Upper lobe of left lung (tissue), 6 donors: ENCODE results near the gene RIMBP3C. TPM values are rescaled to one million over a fixed set of nuclear protein-coding genes. Genes with fewer than 3 reads are reported as not detected.
A peak's percentile ranks its signal among the peaks of the same experiment; 100 is the strongest.
"Not testable (repeated sequence)": the region's sequence is repeated elsewhere in the genome, so short reads cannot be mapped to it uniquely, and the experiment has no call there.

Source experiments
- ATAC-seq, 2 donors: fragments of 200-7000 bp; cut with Tn5 transposase; one replicate each; pipeline ENCODE4 v1.9.1; 2022; ENCODE audit warnings: mild to moderate bottlenecking in 2 of 2, moderate library complexity in 2 of 2; ENCODE audit not compliant: low FRiP score in 2 of 2
- DNase-seq, 2 donors: peaks; one replicate each; pipeline ENCODE4 v3.0.0-alpha.2; 2019 to 2020
- H3K27ac ChIP-seq, 4 donors: fragments of 200-600 bp; sonication (generic); one replicate each; pipeline ENCODE4 v1.5.1; 2016 to 2019
- H3K27me3 ChIP-seq, 4 donors: fragments of 200-600 bp; sonication (generic); one replicate each; pipeline ENCODE4 v1.5.1; 2017 to 2019
- H3K36me3 ChIP-seq, 4 donors: fragments of 200-600 bp; sonication (generic); one replicate each; pipeline ENCODE4 v1.5.1; 2016 to 2019
- H3K4me1 ChIP-seq, 4 donors: fragments of 200-600 bp; sonication (generic); one replicate each; pipeline ENCODE4 v1.5.1; 2018 to 2019
- H3K4me3 ChIP-seq, 4 donors: fragments of 200-600 bp; sonication (generic); one replicate each; pipeline ENCODE4 v1.5.1; 2017 to 2019; ENCODE audit warnings: mild to moderate bottlenecking in 2 of 4, moderate library complexity in 1 of 4
- H3K9me3 ChIP-seq, 4 donors: fragments of 200-600 bp; sonication (generic); one replicate each; pipeline ENCODE4 v1.5.1; 2018 to 2019
- WGBS, 2 donors: methylation state at CpG; one replicate each; pipeline ENCODE4 v1.1.5; 2017 to 2018; 5-methylcytosine and 5-hydroxymethylcytosine counted together
- small RNA-seq, 4 donors: library from RNA; depleted of rRNA; stranded (forward); fragments of <200 nt; gene quantifications; one replicate each; pipeline ENCODE3, GENCODE V24; 2016
- total RNA-seq, 6 donors: library from RNA; depleted of rRNA in 4 of 6; stranded (reverse); fragments of >200 nt in 4 of 6; gene quantifications; one replicate each; pipeline versions ENCODE4 v1.1.0 to v1.2.1, GENCODE V29; 2016 to 2021
- donor health status: DM: no; HTN: no; CAD: no; lungs with moderate emphysema.
- donor health status: DM: no; HTN: yes; CAD: no; lungs with severe emphysema.

Gene RIMBP3C
- total RNA-seq, 6 donors from 2014 or later, result 0.10 to 1.0 (median 0.57) TPM; not detected in 1

DNA sequence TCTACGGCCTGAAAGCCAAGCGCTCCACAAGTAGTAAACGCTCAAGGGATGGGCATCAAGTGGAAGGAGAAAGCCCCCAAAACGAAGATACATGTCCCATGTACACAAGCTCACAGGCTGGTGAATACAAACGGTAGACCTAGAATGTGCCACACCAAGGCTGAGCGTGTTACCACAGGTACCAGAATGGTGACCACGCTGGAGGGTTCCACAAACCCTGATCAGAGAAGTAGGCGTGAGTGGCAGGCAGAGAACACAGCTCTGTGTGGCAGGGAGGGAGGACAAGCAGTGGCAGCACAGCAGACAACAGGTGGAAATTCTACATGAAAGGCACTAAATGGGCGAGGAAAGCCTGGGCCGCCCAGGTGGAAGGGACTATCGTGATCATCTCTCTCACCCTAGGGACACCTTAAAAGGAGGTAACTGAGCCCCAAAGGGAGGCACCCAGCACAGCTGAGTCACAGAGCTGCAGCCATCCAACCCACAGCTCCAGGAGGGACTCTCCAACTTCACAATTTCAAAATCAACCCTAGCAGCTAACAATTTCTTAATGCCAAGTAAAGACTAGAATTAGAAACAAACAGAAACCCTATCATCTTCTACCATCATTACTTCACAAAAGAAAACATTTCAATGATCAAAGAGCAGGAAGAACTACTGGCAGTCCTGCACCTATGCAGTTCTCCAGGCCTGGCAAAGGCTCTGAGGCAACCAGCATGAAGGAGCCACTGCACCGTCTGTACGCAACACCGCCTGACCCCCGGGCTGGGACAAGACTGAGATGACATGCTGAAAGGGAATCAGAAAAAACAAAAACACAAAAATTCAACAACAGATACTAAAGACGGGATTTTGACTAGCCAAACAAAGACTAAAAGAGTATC lies 51.4 kb downstream of the RIMBP3C start:
- H3K27me3 ChIP-seq, H3K36me3 ChIP-seq, H3K27ac ChIP-seq, H3K4me1 ChIP-seq, H3K4me3 ChIP-seq, DNase-seq, H3K9me3 ChIP-seq, ATAC-seq: not testable (repeated sequence)
- no CpG with 5 or more reads among the region's 16 CpGs for WGBS, 2 donors

DNA sequence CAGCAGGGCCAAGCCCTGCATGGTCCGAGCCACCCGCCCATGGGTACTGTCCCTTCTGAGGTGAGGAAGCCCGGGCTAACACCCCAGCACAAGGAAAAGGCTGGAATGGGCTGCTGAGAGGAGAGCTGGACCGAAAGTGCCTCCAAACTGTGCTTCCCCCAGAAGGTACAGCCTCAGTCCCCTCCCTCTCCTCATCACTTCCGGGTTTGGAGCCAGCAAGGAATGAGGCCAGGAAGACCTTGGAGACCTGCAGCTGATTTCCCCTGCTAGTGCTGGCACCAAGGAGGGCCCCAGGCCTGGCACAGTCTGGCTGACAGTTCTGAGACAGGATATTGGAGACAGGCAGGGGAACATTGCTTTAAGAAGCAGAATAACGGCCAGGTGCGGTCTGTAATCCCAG lies 52.8 kb downstream of the RIMBP3C start:
- H3K9me3 ChIP-seq, H3K4me1 ChIP-seq, H3K27me3 ChIP-seq, H3K4me3 ChIP-seq, H3K27ac ChIP-seq, DNase-seq, H3K36me3 ChIP-seq: not testable (repeated sequence)
- WGBS, 2 donors, result no CpG with 5 or more reads among the region's 7 CpGs
- ATAC-seq, result peak in 1 of 2 donors; percentile 2

DNA sequence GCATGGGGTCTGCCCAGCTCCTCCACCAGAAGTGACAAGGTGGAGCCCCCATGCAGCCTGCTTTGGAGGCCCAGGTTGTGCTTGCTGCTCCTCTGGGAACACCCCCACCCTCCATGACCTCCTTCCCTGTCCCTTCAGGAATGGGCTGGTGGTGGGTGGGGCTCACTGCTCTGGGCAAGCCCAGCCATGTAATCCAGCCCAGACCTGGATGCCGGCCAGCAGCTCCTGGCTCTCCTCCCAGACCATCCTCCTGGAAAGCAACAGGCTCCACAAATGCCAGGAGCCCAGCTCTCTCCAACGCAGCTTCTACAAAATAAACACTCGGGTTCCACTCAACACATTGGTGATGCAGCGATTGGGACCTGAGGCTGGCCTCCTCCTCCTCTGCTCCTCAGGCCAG lies 53.3 kb downstream of the RIMBP3C start:
- DNase-seq, H3K4me1 ChIP-seq, H3K27ac ChIP-seq, H3K4me3 ChIP-seq, H3K27me3 ChIP-seq, H3K36me3 ChIP-seq, H3K9me3 ChIP-seq: not testable (repeated sequence)
- peak; percentile 78 to 86 for ATAC-seq
- WGBS, 2 donors, result no CpG with 5 or more reads among the region's 4 CpGs

Small RNA genes within 50 kb of the gene (small RNA-seq; reads per million reads assigned to genes)
- gene RF00492 (0 reads per million in 4 donors), gene RN7SKP221 (0 reads per million in 4 donors)

Other genes starting within 250 kb of the RIMBP3C start
- gene RIMBP3B, start 167.7 kb downstream of the RIMBP3C start, total RNA-seq, result under 1 TPM in 3 of 6 donors, not detected in 3; 0.20 to 0.86 (median 0.46) TPM
- gene HIC2, start 134.1 kb downstream of the RIMBP3C start, total RNA-seq, result 10 to 100 TPM in 1 of 6 donors, 1 to 10 TPM in 5; 4.4 to 11.5 (median 5.7) TPM
- gene TMEM191C, start 84.1 kb downstream of the RIMBP3C start, total RNA-seq, result 1 to 10 TPM in 5 of 6 donors, under 1 TPM in 1; 1.00 to 2.9 (median 1.5) TPM
- 10 to 100 TPM; 24.1 to 45.8 (median 39.2) TPM for gene UBE2L3, start 16.3 kb upstream of the RIMBP3C start, total RNA-seq
- 10 to 100 TPM; 22.2 to 47.4 (median 28.3) TPM for gene YDJC, start 78.6 kb upstream of the RIMBP3C start, total RNA-seq
- gene CCDC116, start 81.3 kb upstream of the RIMBP3C start, total RNA-seq, result 1 to 10 TPM in 2 of 6 donors, under 1 TPM in 2, not detected in 2; 0.26 to 4.2 (median 0.97) TPM
- gene SDF2L1, start 90.8 kb upstream of the RIMBP3C start, total RNA-seq, result 10 to 100 TPM in 5 of 6 donors, 1 to 10 TPM in 1; 3.1 to 73.1 (median 38.9) TPM
- 100 to 1,000 TPM in 1 of 6 donors, 10 to 100 TPM in 5; 40.4 to 107 (median 48.4) TPM for gene PPIL2, start 114.6 kb upstream of the RIMBP3C start, total RNA-seq
- gene YPEL1, start 184.3 kb upstream of the RIMBP3C start, total RNA-seq, result 10 to 100 TPM in 1 of 6 donors, 1 to 10 TPM in 5; 4.4 to 11.6 (median 7.4) TPM